ENCODE data around the gene MSH4. TPM values are rescaled to one million over a fixed set of nuclear protein-coding genes. Genes with fewer than 3 reads are reported as not detected.
"Not testable (repeated sequence)": the region's sequence is repeated elsewhere in the genome, so short reads cannot be mapped to it uniquely, and the experiment has no call there.

MSH4 gene
- total RNA-seq, 1 donor from 2014 or later = 0.34 TPM

GRCh38 chr1:75794382-75794781 lies 2.3 kb upstream of the MSH4 start:
- intact Hi-C loops (cut with micrococcal nuclease) = no loop called here

GRCh38 chr1:75795703-75796193 lies 934 bp upstream of the MSH4 start:
- intact Hi-C loops (cut with micrococcal nuclease) = no loop called here

DNA sequence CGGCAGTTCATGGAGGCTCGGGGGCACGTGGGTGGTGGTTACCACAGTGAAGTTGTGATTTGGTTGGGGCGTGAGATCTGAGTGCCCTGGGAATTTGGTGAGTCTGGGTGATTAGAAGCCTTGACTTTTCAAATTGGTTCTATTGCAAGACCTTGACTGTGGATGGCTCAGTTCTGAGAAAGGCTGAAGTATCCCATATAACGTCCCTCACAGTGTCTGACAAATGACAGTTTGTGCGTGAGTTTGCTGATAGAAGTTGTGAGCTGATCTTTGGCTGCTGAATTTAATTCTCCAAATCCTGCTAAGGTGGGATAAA lies 549 bp downstream of the MSH4 start:
- intact Hi-C loops (cut with micrococcal nuclease) = no loop called here

GRCh38 chr1:75797606-75798216 lies 1.0 kb downstream of the MSH4 start:
- intact Hi-C loops (cut with micrococcal nuclease) = no loop called here

DNA sequence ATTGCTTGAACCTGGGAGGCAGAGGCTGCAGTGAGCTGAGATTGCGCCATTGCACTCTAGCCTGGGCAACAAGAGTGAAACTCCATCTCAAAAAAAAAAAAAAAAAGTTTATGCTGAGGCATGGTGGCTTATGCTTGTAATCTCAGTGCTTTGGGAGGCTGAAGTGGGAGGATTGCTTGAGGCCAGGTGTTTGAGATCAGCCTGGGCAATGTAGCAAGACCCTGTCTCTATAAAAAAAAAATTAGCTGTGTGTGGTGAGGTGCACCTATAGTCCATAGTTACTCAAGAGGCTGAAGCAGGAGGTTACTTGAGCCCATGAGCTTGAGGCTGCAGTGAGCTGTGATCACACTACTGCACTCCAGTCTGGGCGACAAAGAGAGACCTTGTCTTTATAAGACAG lies 4.8 kb downstream of the MSH4 start:
- intact Hi-C loops (cut with micrococcal nuclease) = not testable (repeated sequence)

DNA sequence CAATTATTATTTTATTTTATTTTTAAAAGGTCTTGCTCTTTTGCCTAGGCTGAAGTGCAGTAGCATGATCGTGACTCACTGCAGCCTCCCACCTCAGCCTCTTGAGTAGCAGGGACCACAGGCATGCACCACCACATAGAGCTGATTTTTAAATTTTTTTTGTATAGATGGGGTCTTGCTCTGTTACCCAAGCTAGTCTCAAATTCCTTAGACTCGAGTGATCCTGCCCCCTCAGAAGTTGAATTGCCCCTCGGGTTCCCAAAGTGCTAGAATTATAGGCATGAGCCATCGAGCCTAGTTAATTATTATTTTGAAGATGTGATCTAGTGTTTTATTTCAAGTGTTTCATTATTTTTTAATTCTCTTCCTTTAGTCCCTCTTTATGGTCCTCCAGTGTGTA lies 12.2 kb downstream of the MSH4 start:
- intact Hi-C loops (cut with micrococcal nuclease) = no loop called here

DNA sequence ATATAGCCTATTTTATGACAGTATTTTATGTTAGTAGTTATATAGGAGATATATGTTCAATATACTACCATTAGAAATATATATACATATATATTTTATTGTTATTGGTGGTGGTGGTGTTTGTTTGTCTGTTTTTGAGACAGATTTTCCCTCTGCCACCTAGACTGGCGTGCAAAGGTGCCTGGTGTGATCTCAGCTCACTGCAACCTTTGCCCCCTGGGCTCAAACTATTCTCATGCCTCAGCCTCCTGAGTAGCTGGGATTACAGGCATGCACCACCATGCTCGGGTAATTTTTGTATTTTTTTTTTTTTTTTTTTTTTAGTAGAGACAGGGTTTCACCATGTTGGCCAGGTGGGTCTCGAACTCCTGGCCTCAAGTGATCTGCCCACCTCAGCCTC lies 13.4 kb downstream of the MSH4 start:
- intact Hi-C loops (cut with micrococcal nuclease) = not testable (repeated sequence)

DNA sequence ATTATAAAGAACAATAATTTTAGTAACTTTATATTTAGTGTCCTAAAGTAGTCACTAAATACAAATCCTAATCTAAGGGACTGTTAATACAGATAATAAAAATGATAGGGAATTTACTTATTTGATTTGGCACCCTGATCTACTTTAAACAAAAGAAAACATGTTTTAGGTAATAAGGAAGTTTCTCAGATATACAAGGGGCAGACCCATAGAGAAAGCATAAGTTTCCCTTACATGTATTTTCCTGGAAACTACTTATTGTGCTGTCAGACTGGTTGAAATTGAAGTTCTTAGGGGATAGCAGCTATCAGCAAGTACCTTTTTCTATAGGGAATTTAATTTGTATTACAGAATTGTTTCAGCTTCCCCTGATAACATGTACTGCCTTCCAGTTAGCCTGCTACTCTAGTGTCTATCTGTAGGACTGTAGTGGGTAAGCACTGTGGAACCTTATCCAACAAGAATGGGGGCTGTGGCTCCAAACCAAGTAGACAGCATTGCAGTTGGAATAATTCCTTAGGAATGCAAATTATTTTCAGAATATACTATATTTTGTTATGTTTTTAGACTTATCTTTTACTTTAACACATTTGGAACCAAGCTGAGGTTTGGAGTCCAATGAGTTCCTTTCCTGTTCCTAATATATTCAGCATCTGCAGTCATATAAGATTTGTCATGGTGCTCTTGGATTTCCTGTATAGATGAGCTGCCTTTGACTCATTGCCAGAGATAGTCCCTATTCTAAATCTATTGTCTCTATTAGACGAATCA lies 14.7 kb downstream of the MSH4 start:
- intact Hi-C loops (cut with micrococcal nuclease) = no loop called here

- intact Hi-C loops (cut with micrococcal nuclease) = no loop called here
Measured at GRCh38 chr1:75812065-75812464, 15.4 kb downstream of the MSH4 start.

- intact Hi-C loops (cut with micrococcal nuclease) = not testable (repeated sequence)
Measured at GRCh38 chr1:75823596-75823995, 26.9 kb downstream of the MSH4 start.

DNA sequence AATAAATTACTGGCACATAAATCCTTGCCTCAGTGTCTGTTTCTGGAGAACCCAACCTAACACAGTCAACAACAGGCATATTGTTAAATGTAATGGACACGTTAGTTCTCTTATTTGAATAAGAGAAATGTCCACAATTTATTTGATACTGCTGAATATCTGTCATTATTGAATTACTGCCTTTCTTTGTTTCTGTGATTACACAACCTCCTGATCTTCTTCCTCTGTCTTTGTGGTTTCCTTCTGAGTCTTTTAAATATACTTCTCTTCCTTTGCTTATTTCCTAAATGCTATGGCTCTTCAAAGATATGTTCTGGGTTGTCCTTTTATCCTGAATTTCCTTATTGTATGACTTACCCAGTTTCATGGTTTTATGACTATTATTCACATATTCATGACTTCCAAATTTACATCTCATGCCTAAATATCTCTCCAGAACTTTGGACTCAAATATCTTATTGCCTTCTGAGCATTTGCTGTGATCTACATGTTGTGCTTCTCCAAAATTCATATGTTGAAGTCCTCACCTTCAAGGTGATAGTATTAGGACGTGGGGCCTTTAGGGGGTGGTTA lies 39.9 kb downstream of the MSH4 start:
- intact Hi-C loops (cut with micrococcal nuclease) = no loop called here

GRCh38 chr1:75838079-75838478 lies 41.4 kb downstream of the MSH4 start:
- intact Hi-C loops (cut with micrococcal nuclease) = no loop called here

DNA sequence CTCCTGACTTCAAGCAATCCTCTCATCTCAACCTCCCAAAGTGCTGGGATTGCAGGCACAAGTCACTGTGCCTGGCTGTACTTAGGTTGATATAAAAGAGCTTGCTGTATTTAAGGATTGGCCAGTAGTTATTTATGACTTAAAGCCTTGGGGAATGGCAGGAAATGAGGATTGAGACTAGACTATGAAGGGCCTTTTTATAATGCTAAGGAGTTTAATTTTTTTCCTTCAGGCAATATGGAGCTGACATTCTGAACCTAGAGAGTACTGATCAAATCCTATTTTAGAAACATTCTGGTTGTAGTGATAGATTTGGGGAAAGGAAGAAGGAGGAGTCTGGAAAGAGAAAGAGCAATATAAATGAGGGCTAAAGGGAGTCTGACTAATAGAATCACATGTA lies 44.7 kb downstream of the MSH4 start:
- intact Hi-C loops (cut with micrococcal nuclease) = no loop called here

GRCh38 chr1:75845576-75845975 lies 48.9 kb downstream of the MSH4 start:
- intact Hi-C loops (cut with micrococcal nuclease) = no loop called here

- intact Hi-C loops (cut with micrococcal nuclease) = no loop called here
Measured at GRCh38 chr1:75855010-75855409, 58.3 kb downstream of the MSH4 start.

DNA sequence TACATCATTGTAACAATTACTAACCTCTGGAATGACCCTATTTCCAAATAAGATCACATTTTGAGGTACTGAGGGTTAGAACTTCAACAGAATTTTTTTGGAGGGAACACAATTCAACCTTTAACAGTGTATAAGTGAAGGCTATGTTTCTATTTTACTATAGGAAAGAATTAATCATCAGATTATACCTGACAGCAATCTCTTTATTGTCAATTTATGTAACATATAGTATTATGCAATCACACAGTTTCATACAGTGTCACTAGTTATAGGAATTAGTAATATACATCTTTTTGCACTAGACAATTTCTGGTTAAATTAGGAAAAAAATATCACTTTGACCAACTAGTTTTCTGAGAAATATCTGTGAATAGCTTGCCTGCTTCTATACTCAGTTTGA lies 59.1 kb downstream of the MSH4 start:
- intact Hi-C loops (cut with micrococcal nuclease) = no loop called here

DNA sequence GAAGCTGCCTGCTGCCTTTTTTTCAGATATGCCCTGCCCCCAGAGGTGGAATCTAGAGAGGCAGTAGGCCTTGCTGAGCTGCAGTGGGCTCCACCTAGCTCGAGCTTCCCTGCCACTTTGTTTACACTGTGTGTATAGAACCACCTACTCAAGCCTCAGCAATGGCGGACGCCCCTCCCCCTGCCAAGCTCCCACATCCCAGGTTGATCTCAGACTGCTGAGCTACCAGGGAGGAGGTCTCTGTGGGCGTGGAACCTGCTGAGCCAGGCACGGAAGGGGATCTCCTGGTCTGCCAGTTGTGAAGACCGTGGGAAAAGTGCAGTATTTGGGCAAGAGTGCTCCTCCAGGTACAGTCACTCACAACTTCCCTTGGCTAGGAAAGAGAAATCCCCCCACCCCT lies 65.1 kb downstream of the MSH4 start:
- intact Hi-C loops (cut with micrococcal nuclease) = no loop called here

- intact Hi-C loops (cut with micrococcal nuclease) = no loop called here
Measured at GRCh38 chr1:75870951-75871350, 74.3 kb downstream of the MSH4 start.

DNA sequence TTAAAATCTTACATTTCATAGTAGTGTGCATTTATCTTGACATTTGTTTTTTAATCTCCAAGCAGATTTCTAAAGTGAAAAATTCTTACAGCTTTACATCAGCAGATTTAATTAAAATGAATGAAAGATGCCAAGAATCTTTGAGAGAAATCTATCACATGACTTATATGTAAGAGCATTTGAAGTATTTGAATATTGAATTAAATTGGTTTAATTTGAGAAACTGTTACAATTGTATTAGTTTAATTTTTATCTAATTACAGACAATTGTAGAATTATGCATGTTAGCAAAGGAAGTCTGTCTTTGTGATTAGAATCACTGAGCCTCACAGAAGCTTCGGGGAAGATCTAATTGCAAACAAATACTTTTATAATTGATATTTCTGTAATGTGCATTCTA lies 83.3 kb downstream of the MSH4 start:
- intact Hi-C loops (cut with micrococcal nuclease) = no loop called here

GRCh38 chr1:75884437-75884836 lies 87.8 kb downstream of the MSH4 start:
- intact Hi-C loops (cut with micrococcal nuclease) = no loop called here

DNA sequence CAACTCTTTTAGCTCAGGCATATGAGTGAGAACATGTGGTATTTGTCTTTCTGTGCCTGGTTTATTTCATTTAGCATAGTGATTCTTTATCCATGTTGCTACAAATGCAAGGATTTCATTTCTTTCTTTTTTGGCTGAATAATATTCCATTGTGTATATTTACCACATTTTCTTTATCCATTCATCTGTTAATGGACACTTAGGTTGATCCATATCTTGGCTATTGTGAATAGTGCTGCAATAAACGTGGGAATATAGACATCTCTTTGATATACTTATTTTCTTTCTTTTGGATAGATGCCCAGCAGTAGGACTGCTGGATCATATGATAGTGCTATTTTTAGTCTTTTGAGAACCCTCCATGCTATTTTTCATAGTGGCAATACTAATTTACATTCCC lies 104.7 kb downstream of the MSH4 start:
- intact Hi-C loops (cut with micrococcal nuclease) = no loop called here

DNA sequence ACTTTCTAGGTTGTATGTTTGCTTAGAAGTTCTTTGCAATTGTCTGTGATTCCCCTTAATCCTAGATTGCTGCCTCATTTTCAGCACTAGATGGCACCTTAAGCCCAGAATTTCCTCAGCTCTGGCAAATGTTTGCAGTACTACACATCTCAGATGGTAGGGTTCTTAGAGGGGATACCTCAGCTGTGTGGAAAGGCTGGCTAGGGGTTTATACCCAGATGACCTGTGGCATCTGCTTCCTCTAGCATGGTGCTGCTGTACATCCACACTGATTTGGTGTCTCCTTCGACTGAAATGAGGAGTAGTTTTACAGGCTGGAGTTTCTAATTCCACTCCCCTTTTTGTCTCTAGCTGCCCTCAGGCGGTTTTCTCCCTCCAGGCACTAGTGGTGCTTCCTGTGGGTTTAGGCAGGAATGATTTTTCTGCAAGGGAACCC lies 112.1 kb downstream of the MSH4 start:
- intact Hi-C loops (cut with micrococcal nuclease) = no loop called here

- intact Hi-C loops (cut with micrococcal nuclease) = no loop called here
Measured at GRCh38 chr1:75916834-75917233, 120.2 kb downstream of the MSH4 start.

Data from T-helper 2 cell treated with Interferon-gamma antibody and Interleukin-4, amounts not matched to agents 100 ng/mL and 5 ng/mL, for 36 hours (primary cell).